Measurements from ENCODE around the gene DCAF17.
A peak's percentile ranks its signal among the peaks of the same experiment; 100 is the strongest.

Gene DCAF17

GRCh38 chr2:171434013-171434989, at the start of gene DCAF17:
TSS of gene DCAF17 (plus strand) at chr2:171434226. CDS start at chr2:171434578, 352 bp downstream.
- peak; percentile 99 for DNase-seq

GRCh38 chr2:171386627-171387026, 47.4 kb upstream of the DCAF17 start:
- no peak for DNase-seq

- DNase-seq, result no peak
These were observed 47.0 kb upstream of the DCAF17 start for GRCh38 chr2:171387052-171387451.

GRCh38 chr2:171389325-171389724, 44.7 kb upstream of the DCAF17 start:
- DNase-seq, result no peak

- no peak for DNase-seq
These were observed 44.2 kb upstream of the DCAF17 start for GRCh38 chr2:171389780-171390179.

- DNase-seq, result peak; percentile 33
These were observed 43.0 kb upstream of the DCAF17 start for GRCh38 chr2:171390941-171391516.

- DNase-seq, result no peak
These were observed 42.5 kb upstream of the DCAF17 start for GRCh38 chr2:171391532-171391931.

- DNase-seq, result no peak
These were observed 40.5 kb upstream of the DCAF17 start for GRCh38 chr2:171393487-171393886.

- DNase-seq, result peak; percentile 71
These were observed 39.8 kb upstream of the DCAF17 start for GRCh38 chr2:171394164-171394740.

- no peak for DNase-seq
These were observed 34.7 kb upstream of the DCAF17 start for GRCh38 chr2:171399292-171399691.

GRCh38 chr2:171400395-171400794, 33.6 kb upstream of the DCAF17 start:
- no peak for DNase-seq

- DNase-seq, result no peak
These were observed 32.1 kb upstream of the DCAF17 start for GRCh38 chr2:171401947-171402346.

- no peak for DNase-seq
These were observed 31.0 kb upstream of the DCAF17 start for GRCh38 chr2:171402906-171403580.

- DNase-seq, result no peak
These were observed 29.8 kb upstream of the DCAF17 start for GRCh38 chr2:171404261-171404660.

GRCh38 chr2:171404719-171405118, 29.3 kb upstream of the DCAF17 start:
- DNase-seq, result no peak

- DNase-seq, result no peak
These were observed 28.5 kb upstream of the DCAF17 start for GRCh38 chr2:171405546-171405945.

- no peak for DNase-seq
These were observed 28.0 kb upstream of the DCAF17 start for GRCh38 chr2:171406044-171406443.

- peak; percentile 53 for DNase-seq
These were observed 26.9 kb upstream of the DCAF17 start for GRCh38 chr2:171407030-171407675.

GRCh38 chr2:171407676-171408044, 26.4 kb upstream of the DCAF17 start:
- DNase-seq, result no peak

GRCh38 chr2:171409436-171409971, 24.5 kb upstream of the DCAF17 start:
- no peak for DNase-seq

GRCh38 chr2:171410101-171410500, 23.9 kb upstream of the DCAF17 start:
- DNase-seq, result no peak

- no peak for DNase-seq
These were observed 23.4 kb upstream of the DCAF17 start for GRCh38 chr2:171410624-171411023.

Measured in hematopoietic multipotent progenitor cell treated with erythropoietin and hydrocortisone succinate and interleukin-3 and kit ligand, for 4 days (in vitro differentiated cells).